H9 (cell line): ENCODE results near the gene PID1. TPM values are rescaled to one million over a fixed set of nuclear protein-coding genes. Genes with fewer than 3 reads are reported as not detected.

ENCODE experiments used
- DNase-seq: peaks from one replicate; pipeline ENCODE4 v3.0.0-alpha.2; 2017
- H2AFZ ChIP-seq: one replicate; pipeline ENCODE4 v1.6.1; 2013; ENCODE audit warnings: mild to moderate bottlenecking, low read length, control low read depth, moderate library complexity
- H2AK5ac ChIP-seq: 2 replicates; pipeline ENCODE4 v1.6.1; 2013; ENCODE audit warnings: low read length, control low read depth, mixed read lengths; ENCODE audit not compliant: insufficient read length
- H2BK120ac ChIP-seq: one replicate; pipeline ENCODE4 v1.6.1; 2013; ENCODE audit warnings: low read depth, mild to moderate bottlenecking, low read length, control low read depth, inconsistent platforms; ENCODE audit not compliant: poor library complexity, severe bottlenecking
- H2BK12ac ChIP-seq: 2 replicates; pipeline ENCODE4 v1.6.1; 2013; ENCODE audit warnings: low read length, control low read depth, mixed read lengths, low read depth; ENCODE audit not compliant: insufficient read length
- H2BK15ac ChIP-seq: 2 replicates; pipeline ENCODE4 v1.6.1; 2013; ENCODE audit warnings: low read depth, low read length, control low read depth
- H2BK20ac ChIP-seq: one replicate; pipeline ENCODE4 v1.6.1; 2013; ENCODE audit warnings: low read depth, mild to moderate bottlenecking, low read length, control low read depth, inconsistent platforms; ENCODE audit not compliant: poor library complexity, severe bottlenecking
- H2BK5ac ChIP-seq: 2 replicates; pipeline ENCODE4 v1.6.1; 2013; ENCODE audit warnings: low read length, control low read depth, mixed read lengths; ENCODE audit not compliant: insufficient read length
- H3K14ac ChIP-seq: 2 replicates; pipeline ENCODE4 v1.6.1; 2013; ENCODE audit warnings: low read length, control low read depth; ENCODE audit not compliant: insufficient read depth
- H3K18ac ChIP-seq: 2 replicates; pipeline ENCODE4 v1.6.1; 2013; ENCODE audit warnings: low read depth, mild to moderate bottlenecking, mixed read lengths, low read length, control low read depth; ENCODE audit not compliant: insufficient read length
- H3K23ac ChIP-seq: 2 replicates; pipeline ENCODE4 v1.6.1; 2013; ENCODE audit warnings: low read length, control low read depth, mixed read lengths, low read depth; ENCODE audit not compliant: insufficient read length
- H3K23me2 ChIP-seq: 2 replicates; pipeline ENCODE4 v1.6.1; 2013; ENCODE audit warnings: low read depth, mild to moderate bottlenecking, mixed read lengths, low read length, control low read depth; ENCODE audit not compliant: insufficient read length, poor library complexity, severe bottlenecking
- H3K27ac ChIP-seq: 2 replicates; pipeline ENCODE4 v1.5.1; 2013; ENCODE audit warnings: low read length, control low read depth, mixed read lengths, low read depth; ENCODE audit not compliant: insufficient read length
- H3K27me3 ChIP-seq: 2 replicates; pipeline ENCODE4 v1.6.1; 2013; ENCODE audit warnings: low read length, control low read depth, inconsistent platforms; ENCODE audit not compliant: insufficient read depth
- H3K4ac ChIP-seq: 2 replicates; pipeline ENCODE4 v1.6.1; 2013; ENCODE audit warnings: low read depth, mild to moderate bottlenecking, control low read depth, inconsistent platforms, low read length, moderate library complexity
- H3K4me1 ChIP-seq: 2 replicates; pipeline ENCODE4 v1.6.1; 2013; ENCODE audit warnings: low read length, control low read depth, inconsistent platforms; ENCODE audit not compliant: insufficient read depth
- H3K4me2 ChIP-seq: 2 replicates; pipeline ENCODE4 v1.6.1; 2013; ENCODE audit warnings: low read length, control low read depth, mixed read lengths; ENCODE audit not compliant: insufficient read length, insufficient read depth
- H3K56ac ChIP-seq: 2 replicates; pipeline ENCODE4 v1.6.1; 2013; ENCODE audit warnings: low read depth, mild to moderate bottlenecking, mixed read lengths, low read length, control low read depth; ENCODE audit not compliant: insufficient read length
- H3K79me1 ChIP-seq: 2 replicates; pipeline ENCODE4 v1.6.1; 2013; ENCODE audit warnings: low read depth, mild to moderate bottlenecking, moderate library complexity, low read length, control low read depth, inconsistent platforms; ENCODE audit not compliant: insufficient read depth, poor library complexity, severe bottlenecking
- H3K79me2 ChIP-seq: 2 replicates; pipeline ENCODE4 v1.6.1; 2013; ENCODE audit warnings: low read length, control low read depth, inconsistent platforms; ENCODE audit not compliant: insufficient read depth
- H3K9ac ChIP-seq: 2 replicates; pipeline ENCODE4 v1.6.1; 2013; ENCODE audit warnings: low read length, control low read depth, mixed read lengths; ENCODE audit not compliant: insufficient read length; ENCODE audit errors: extremely low read depth
- H3K9me3 ChIP-seq: one replicate; pipeline ENCODE4 v1.6.1; 2013; ENCODE audit warnings: low read depth, low read length, inconsistent platforms; ENCODE audit not compliant: control insufficient read depth
- H3T11ph ChIP-seq: one replicate; pipeline ENCODE4 v1.6.1; 2013; ENCODE audit warnings: mild to moderate bottlenecking, low read length, control low read depth, inconsistent platforms
- H4K20me1 ChIP-seq: one replicate; pipeline ENCODE4 v1.6.1; 2013; ENCODE audit not compliant: control insufficient read depth, insufficient read length, insufficient read depth
- H4K5ac ChIP-seq: 2 replicates; pipeline ENCODE4 v1.6.1; 2013; ENCODE audit warnings: low read depth, mild to moderate bottlenecking, mixed read lengths, low read length, control low read depth; ENCODE audit not compliant: insufficient read length
- H4K8ac ChIP-seq: replicated peaks from 2 replicates; pipeline ENCODE4 v1.6.1; 2013; ENCODE audit warnings: low read length, control low read depth, mixed read lengths, low read depth; ENCODE audit not compliant: insufficient read length
- H4K91ac ChIP-seq: 2 replicates; pipeline ENCODE4 v1.6.1; 2013; ENCODE audit warnings: low read depth, mild to moderate bottlenecking, moderate library complexity, mixed read lengths, low read length, control low read depth; ENCODE audit not compliant: insufficient read length
- H3K27ac Mint-ChIP-seq, 3 experiments: 2 replicates in 2 of 3; 3 replicates in 1 of 3; pipeline ENCODE4 v1.8.0; 2020 to 2021; ENCODE audit warnings: mixed read lengths in 3 of 3, mild to moderate bottlenecking in 1 of 3, moderate library complexity in 1 of 3
- H3K27me3 Mint-ChIP-seq: 2 replicates; pipeline ENCODE4 v1.8.0; 2021; ENCODE audit warnings: low read depth, mild to moderate bottlenecking, moderate library complexity, mixed read lengths
- H3K36me3 Mint-ChIP-seq, 3 experiments: 2 replicates in 2 of 3; 3 replicates in 1 of 3; pipeline ENCODE4 v1.8.0; 2020 to 2021; ENCODE audit warnings: low read depth in 3 of 3, mixed read lengths in 3 of 3; ENCODE audit not compliant: insufficient read depth in 1 of 3
- H3K4me1 Mint-ChIP-seq, 2 experiments: 2 replicates each; pipeline ENCODE4 v1.8.0; 2020; ENCODE audit warnings: mixed read lengths in 2 of 2
- H3K4me3 Mint-ChIP-seq, 2 experiments: 2 replicates in 1 of 2; 3 replicates in 1 of 2; pipeline ENCODE4 v1.8.0; 2020 to 2021; ENCODE audit warnings: mild to moderate bottlenecking in 2 of 2, mixed read lengths in 2 of 2, moderate library complexity in 1 of 2
- H3K9me3 Mint-ChIP-seq, 2 experiments: 2 replicates in 1 of 2; 3 replicates in 1 of 2; pipeline ENCODE4 v1.8.0; 2020; ENCODE audit warnings: mild to moderate bottlenecking in 2 of 2, mixed read lengths in 2 of 2, moderate library complexity in 1 of 2
- CTCF ChIP-seq: fragments of 200-600 bp; sonication (generic); conservative IDR thresholded peaks from 3 replicates; pipeline ENCODE4 v1.8.0; 2021; ENCODE audit warnings: antibody characterized with exemption, mild to moderate bottlenecking
- WGBS: extraction: QIAGEN DNeasy Blood & Tissue Kit; methylation state at CpG from one replicate; pipeline ENCODE4 v1.1.7; 2013; ENCODE audit warnings: missing lambda C conversion rate, low lambda C conversion rate, mixed read lengths; ENCODE audit not compliant: insufficient read length; ENCODE audit errors: extremely low coverage; 5-methylcytosine and 5-hydroxymethylcytosine counted together
- total RNA-seq: library from RNA; stranded (reverse); gene quantifications from 2 replicates; pipeline ENCODE4 v1.2.1, GENCODE V29; 2021

The PID1 gene
- total RNA-seq, 1 experiment from 2014 or later, result 1.4 TPM

- TF ChIP-seq CTCF, result no peak
Measured at GRCh38 chr2:229300790-229301189, 29.7 kb upstream of the PID1 start.

More at GRCh38 chr2:229300790-229301189, 29.7 kb upstream of the PID1 start:
- Histone ChIP-seq H2BK20ac (no peak overlapping the region), H3K14ac (no peak overlapping the region), H3K27ac (no peak overlapping the region), H3K18ac (no peak overlapping the region), H2BK120ac (no peak overlapping the region), H3T11ph (no peak overlapping the region), H3K4ac (no peak overlapping the region), H3K27me3 (no peaks in the 10 kb centered on the region), H3K79me2 (no peaks in the 10 kb centered on the region), H2AK5ac (no peak overlapping the region), H2AFZ (no peak overlapping the region), H4K20me1 (no peaks in the 10 kb centered on the region), H2BK15ac (no peak overlapping the region), H3K23me2 (no peaks in the 10 kb centered on the region), H4K5ac (no peak overlapping the region), H2BK5ac (no peak overlapping the region), H2BK12ac (no peak overlapping the region), H3K9me3 (no peaks in the 10 kb centered on the region), H3K79me1 (no peaks in the 10 kb centered on the region), H4K8ac (no peak overlapping the region), H3K56ac (no peak overlapping the region), H3K4me1 (no peaks in the 10 kb centered on the region), H4K91ac (no peak overlapping the region), H3K9ac (no peak overlapping the region), H3K4me2 (no peak overlapping the region), H3K23ac (no peak overlapping the region)
- WGBS, result no CpG with 5 or more reads among the region's 3 CpGs
- no peak for DNase-seq
- Mint-ChIP-seq H3K27me3 (0 out of 2 replicates have a peak, but pooled peaks cover 1% of the 10 kb centered on the region), H3K36me3 (no peaks in the 10 kb centered on the region), H3K4me3 (no peak overlapping the region), H3K27ac (no peak overlapping the region), H3K9me3 (no peaks in the 10 kb centered on the region), H3K4me1 (no peaks in the 10 kb centered on the region; a peak in 1 of 4 replicates)
